Left hindlimb (tissue), 1 donor: ENCODE data around the gene AGL.
"Not testable (repeated sequence)": the region's sequence is repeated elsewhere in the genome, so short reads cannot be mapped to it uniquely, and the experiment has no call there.

Source experiments
- DNase-seq: peaks from one replicate; pipeline ENCODE4 v3.0.0-alpha.2; 2018

The AGL gene

DNA sequence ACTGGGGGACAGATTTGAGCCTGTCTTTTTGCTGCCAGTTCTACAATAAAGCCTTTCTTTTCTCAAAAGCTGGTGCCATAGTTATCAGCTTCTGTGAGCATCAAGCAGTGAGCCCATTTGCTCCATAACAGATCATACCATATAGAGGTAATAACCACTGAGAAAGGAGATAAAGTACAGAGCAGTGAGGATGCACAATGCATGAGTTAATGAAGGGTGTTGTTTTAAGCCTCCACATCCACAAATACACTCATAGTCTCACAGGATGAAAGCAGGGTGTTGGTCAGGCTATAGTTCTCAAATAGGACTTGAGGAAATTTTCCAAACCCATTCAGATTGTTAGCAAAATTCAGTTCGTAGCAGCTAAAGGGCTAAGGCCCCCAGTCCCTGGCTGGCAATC is 94.0 kb downstream of the AGL start:
- DNase-seq: no peak

GRCh38 chr1:99945174-99945573 is 95.0 kb downstream of the AGL start:
- DNase-seq: no peak

DNA sequence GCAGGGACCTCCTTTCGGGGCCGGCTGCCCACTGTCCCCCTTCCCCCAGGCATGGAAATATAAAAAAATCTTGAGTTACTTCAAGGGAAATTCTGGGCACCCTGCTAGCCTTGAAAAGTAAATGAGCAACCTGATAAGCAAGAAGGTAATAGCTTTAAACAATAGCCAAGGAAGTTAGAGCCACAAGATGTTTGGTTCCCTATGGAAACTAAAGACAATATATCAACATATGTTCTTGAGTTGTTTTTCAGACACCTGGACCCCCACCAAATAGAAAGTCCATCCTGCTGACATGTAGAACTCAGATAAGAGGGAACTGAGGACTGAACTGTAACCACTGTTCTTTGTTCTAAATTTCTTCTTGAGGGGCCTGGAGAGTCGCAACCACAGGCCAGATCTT is 100.3 kb downstream of the AGL start:
- DNase-seq: no peak

- no peak for DNase-seq
Measured at GRCh38 chr1:99952522-99952921, 102.4 kb downstream of the AGL start.

DNA sequence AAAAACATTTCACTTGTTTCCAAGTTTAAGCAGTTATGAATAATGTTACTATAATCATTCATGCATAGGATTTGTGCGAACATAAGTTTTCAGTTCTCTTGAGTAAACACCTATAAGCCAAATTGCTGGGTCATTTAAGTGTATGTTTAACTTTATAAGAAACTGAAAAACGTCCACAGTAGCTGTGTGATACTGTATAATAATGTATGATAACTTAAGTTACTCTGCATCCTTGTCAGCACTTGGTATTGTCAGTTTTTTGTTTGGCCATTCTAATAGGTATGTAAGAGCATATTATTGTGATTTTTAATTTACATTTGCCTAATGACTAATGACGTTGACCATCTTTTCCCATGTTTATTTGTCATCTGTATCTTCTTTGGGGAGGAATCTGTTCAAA is 105.2 kb downstream of the AGL start:
- no peak for DNase-seq

DNA sequence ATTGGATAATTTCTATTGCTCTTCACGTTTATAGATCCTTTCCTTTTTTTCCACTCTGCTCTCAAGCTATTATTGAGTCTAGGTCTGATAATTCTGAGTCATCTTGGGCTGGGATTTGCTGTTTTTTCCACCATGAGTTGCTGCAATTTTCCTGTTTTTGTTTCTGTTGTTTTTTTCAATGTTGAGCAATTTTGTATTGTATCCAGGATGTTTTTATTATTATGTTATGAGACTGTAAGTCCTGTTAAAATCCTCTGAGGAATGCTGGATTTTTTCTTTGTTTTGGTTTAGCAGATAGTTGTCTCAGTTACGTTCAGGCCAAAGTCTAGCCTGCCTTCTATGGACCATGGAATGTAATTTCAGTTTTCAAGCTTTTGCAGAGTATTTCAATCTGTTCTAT is 106.6 kb downstream of the AGL start:
- no peak for DNase-seq

GRCh38 chr1:99957818-99958217 is 107.7 kb downstream of the AGL start:
- no peak for DNase-seq

DNA sequence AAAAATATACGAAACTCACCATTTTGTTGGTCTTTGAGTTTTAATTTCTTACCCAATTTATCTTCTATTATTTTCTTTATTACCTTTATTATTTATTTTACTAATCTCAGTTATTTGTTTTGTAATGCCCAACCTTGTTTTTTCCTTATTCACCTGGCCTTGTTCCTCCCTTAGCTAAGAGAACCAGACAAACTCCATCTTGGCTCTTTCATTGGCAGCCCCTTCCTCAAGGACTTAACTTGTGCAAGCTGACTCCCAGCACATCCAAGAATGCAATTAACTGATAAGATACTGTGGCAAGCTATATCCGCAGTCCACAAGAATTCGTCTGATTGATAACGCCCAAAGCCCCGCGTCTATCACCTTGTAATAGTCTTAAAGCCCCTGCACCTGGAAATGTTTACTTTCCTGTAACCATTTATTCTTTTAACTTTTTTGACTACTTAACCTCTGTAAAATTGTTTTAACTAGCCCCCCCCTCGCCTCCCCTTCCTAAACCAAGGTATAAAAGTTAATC is 109.1 kb downstream of the AGL start:
- not testable (repeated sequence) for DNase-seq

GRCh38 chr1:99960260-99960659 is 110.1 kb downstream of the AGL start:
- not testable (repeated sequence) for DNase-seq

DNA sequence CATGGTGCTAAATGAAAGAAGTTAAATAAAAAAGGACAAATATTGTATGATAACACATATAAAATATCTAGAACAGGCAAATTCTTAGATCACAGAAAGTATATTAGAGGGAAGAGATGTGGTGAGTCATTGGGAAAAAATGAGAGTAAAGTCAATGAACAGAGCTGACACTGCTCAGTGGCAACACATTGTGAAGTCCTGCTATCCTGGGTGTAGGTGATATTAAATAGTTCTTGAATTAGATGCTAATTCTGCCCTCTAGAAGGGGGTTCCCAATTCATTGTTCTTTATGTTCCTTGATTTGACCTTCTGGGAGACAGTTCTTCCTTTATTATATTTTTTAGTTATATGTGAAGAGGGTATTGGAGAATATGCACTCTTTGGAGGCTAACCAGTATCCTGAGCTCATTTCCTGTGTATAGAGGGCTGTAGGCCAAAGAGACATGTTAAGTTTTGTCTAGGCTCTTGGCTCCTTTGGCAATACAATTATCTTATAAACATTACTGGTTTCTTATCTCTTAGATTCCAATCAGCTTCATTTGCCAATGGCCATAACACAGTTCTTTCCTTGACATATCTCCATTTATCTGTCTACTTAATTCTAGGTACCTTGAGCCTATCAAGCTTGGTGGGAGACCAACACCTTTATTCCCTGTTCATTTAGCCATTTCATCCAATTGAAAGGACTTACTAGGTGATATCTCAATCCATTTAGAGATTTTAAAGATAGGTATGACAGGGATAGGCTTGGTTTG is 113.1 kb downstream of the AGL start:
- DNase-seq: no peak

- no peak for DNase-seq
Measured at GRCh38 chr1:99964806-99965205, 114.6 kb downstream of the AGL start.

GRCh38 chr1:99965646-99966375 is 115.7 kb downstream of the AGL start:
- DNase-seq: no peak

DNA sequence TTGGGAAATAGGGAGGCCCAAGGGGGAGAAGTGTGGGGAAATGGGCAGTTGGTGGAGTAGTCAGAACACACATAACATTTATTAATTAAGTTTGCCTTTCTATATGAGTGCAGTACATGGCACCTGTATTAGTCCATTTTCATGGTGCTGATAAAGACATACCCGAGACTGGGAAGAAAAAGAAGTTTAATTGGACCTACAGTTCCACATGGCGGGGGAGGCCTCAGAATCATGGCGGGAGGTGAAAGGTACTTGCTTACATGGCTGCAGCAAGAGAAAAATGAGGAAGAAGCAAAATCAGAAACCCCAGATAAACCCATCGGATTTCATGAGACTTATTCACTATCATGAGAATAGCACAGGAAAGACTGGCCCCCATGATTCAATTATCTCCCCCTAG is 118.1 kb downstream of the AGL start:
- DNase-seq: no peak

DNA sequence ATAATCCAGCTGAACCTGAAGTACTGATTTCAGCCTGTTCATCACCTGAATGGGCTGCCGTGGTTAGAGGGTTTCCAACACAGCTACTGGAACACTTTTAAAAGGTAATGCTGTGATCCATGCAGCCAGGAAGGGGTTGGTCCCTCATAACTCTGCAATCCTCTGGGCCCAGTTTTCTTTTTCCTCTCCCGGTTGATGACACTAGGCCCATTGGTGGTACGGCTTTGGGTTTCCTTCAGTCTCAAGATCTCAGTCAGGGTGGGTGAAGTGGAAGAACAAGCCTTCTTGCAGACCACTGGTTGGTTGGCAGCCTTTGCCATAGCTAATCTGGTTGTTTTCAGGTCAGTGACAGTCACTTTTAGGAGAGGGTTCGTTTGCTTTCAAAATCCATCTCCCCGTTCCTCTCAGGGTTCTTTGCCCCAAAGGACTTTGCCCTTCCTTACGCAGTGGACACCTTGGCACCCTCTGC is 119.1 kb downstream of the AGL start:
- no peak for DNase-seq

- peak; percentile 83 for DNase-seq
Measured at GRCh38 chr1:99969729-99970621, 119.8 kb downstream of the AGL start, which contains the start of gene SLC35A3. SLC35A3 (plus strand) TSS chr1:99969996; CDS start chr1:99993555, 23,559 bp downstream.

- no peak for DNase-seq
Measured at GRCh38 chr1:99970713-99971255, 120.6 kb downstream of the AGL start.

DNA sequence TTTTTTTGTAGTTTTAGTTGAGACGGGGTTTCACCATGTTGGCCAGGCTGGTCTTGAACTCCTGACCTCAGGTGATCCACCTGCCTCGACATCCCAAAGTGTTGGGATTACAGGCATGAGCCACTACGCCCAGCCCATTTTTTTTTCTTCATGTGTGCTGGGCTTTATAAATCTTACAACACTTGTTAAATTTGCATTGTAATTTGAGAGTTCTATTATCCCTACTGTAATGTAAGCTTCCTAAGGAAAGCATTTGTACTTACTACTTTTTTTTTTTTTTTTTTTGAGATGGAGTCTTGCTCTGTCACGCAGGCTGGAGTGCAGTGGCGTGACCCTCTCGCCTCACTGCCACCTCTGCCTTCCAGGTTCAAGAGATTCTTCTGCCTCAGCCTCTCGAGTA is 121.9 kb downstream of the AGL start:
- not testable (repeated sequence) for DNase-seq
